ENCODE measurements around the gene SMG5. TPM values are rescaled to one million over a fixed set of nuclear protein-coding genes. Genes with fewer than 3 reads are reported as not detected.

Gene SMG5
- total RNA-seq, 4 donors from 2014 or later, result 52.3 to 96.1 (median 69.4) TPM

- peak overlapping the region; percentile 88 to 92 (median 90) for H3K27ac ChIP-seq (replicated peaks in 1 of 4)
- WGBS, result 81% methylated on average over 16 of the region's 16 CpGs
- intact Hi-C loops (cut with DNase I), result loop anchor here (5.0 kb wide), 1 partner anchor 117 kb away; no protein-coding TSS in a partner anchor
- DNase-seq (ENCODE audit: extremely low spot score), result no peak
- TF ChIP-seq POLR2A (IDR thresholded peaks at IDR 0.05; ENCODE audit: low read depth) (no peak), EP300 (IDR thresholded peaks at IDR 0.05) (no peak), POLR2AphosphoS5 (IDR thresholded peaks at IDR 0.05) (no peak), CTCF (IDR thresholded peaks at IDR 0.05) (no peak)
- H3K36me3 ChIP-seq, result peaks cover 5 to 37% (median 33%) of the 10 kb centered on the region in 4 donors
- H3K27me3 ChIP-seq, result no peaks in the 10 kb centered on the region
- H3K9me3 ChIP-seq, result no peaks in the 10 kb centered on the region
- peaks cover 22 to 51% (median 45%) of the 10 kb centered on the region in 4 donors for H3K4me1 ChIP-seq
- peak overlapping the region; percentile 63 to 79 (median 64) for H3K4me3 ChIP-seq
Measured at GRCh38 chr1:156214024-156214748, 68.4 kb downstream of the SMG5 start.

- TF ChIP-seq POLR2AphosphoS5 (IDR thresholded peaks at IDR 0.05) (no peak), CTCF (IDR thresholded peaks at IDR 0.05) (no peak), POLR2A (IDR thresholded peaks at IDR 0.05; ENCODE audit: low read depth) (no peak), EP300 (IDR thresholded peaks at IDR 0.05) (no peak)
- Histone ChIP-seq H3K36me3 (peaks cover 5 to 43% (median 36%) of the 10 kb centered on the region in 4 donors), H3K4me1 (peaks cover 22 to 51% (median 45%) of the 10 kb centered on the region in 4 donors), H3K9me3 (no peaks in the 10 kb centered on the region), H3K27ac (replicated peaks in 1 of 4) (peak overlapping the region; percentile 88 to 92 (median 90)), H3K27me3 (no peaks in the 10 kb centered on the region), H3K4me3 (peak overlapping the region; percentile 63 to 79 (median 64))
- no peak for DNase-seq (ENCODE audit: extremely low spot score)
- intact Hi-C loops (cut with DNase I), result loop anchor here (5.0 kb wide), 1 partner anchor 116 kb away; no protein-coding TSS in a partner anchor
- 14% methylated on average over 11 of the region's 11 CpGs for WGBS
Measured at GRCh38 chr1:156213644-156213966, 69.0 kb downstream of the SMG5 start.

GRCh38 chr1:156212833-156213643, 69.6 kb downstream of the SMG5 start, which contains the start of gene PMF1:
PMF1 (plus strand) TSS chr1:156213007; CDS start chr1:156213016, 9 bp downstream.
- peak within 1 kb of the TSS; percentile 88 to 92 (median 90) for H3K27ac ChIP-seq (replicated peaks in 1 of 4)
- intact Hi-C loops (cut with DNase I), result loop anchor here (5.0 kb wide), 1 partner anchor 116 kb away; no protein-coding TSS in a partner anchor
- H3K27me3 ChIP-seq, result no peaks in the 10 kb centered on the region
- WGBS, result under 1% methylated on average over 30 of the region's 61 CpGs
- TF ChIP-seq POLR2A (IDR thresholded peaks at IDR 0.05; ENCODE audit: low read depth) (no peak), POLR2AphosphoS5 (IDR thresholded peaks at IDR 0.05) (peak; percentile 76 to 87)
- H3K4me1 ChIP-seq, result peaks cover 22 to 45% (median 40%) of the 10 kb centered on the region in 4 donors
- H3K4me3 ChIP-seq, result peak within 1 kb of the TSS; percentile 63 to 79 (median 64)
- no peaks in the 10 kb centered on the region for H3K9me3 ChIP-seq
- H3K36me3 ChIP-seq, result peaks cover 7 to 49% (median 40%) of the 10 kb centered on the region in 4 donors
- DNase-seq (ENCODE audit: extremely low spot score), result peak; percentile 99

GRCh38 chr1:156212130-156212529, 70.5 kb downstream of the SMG5 start:
- DNase-seq (ENCODE audit: extremely low spot score), result no peak
- Histone ChIP-seq H3K27me3 (no peaks in the 10 kb centered on the region), H3K27ac (replicated peaks in 1 of 4) (peak overlapping the region; percentile 88 to 92 (median 90)), H3K9me3 (no peaks in the 10 kb centered on the region), H3K4me3 (peak overlapping the region; percentile 63 to 79 (median 64)), H3K36me3 (peaks cover 11 to 58% (median 47%) of the 10 kb centered on the region in 4 donors), H3K4me1 (peaks cover 17 to 37% (median 32%) of the 10 kb centered on the region in 4 donors)
- TF ChIP-seq CTCF (IDR thresholded peaks at IDR 0.05), result no peak
- no peak for TF ChIP-seq EP300 (IDR thresholded peaks at IDR 0.05)
- TF ChIP-seq POLR2A (IDR thresholded peaks at IDR 0.05; ENCODE audit: low read depth), result no peak
- no peak for TF ChIP-seq POLR2AphosphoS5 (IDR thresholded peaks at IDR 0.05)
- WGBS, result 81% methylated on average over 9 of the region's 9 CpGs
- intact Hi-C loops (cut with DNase I), result loop anchor here (5.0 kb wide), 1 partner anchor 115 kb away; no protein-coding TSS in a partner anchor

All from esophagus muscularis mucosa (tissue), 4 donors.